ENCODE results near the gene IGF1R. TPM values are rescaled to one million over a fixed set of nuclear protein-coding genes. Genes with fewer than 3 reads are reported as not detected.

Gene IGF1R
- total RNA-seq, 1 experiment from 2014 or later, result 3.8 TPM

DNA sequence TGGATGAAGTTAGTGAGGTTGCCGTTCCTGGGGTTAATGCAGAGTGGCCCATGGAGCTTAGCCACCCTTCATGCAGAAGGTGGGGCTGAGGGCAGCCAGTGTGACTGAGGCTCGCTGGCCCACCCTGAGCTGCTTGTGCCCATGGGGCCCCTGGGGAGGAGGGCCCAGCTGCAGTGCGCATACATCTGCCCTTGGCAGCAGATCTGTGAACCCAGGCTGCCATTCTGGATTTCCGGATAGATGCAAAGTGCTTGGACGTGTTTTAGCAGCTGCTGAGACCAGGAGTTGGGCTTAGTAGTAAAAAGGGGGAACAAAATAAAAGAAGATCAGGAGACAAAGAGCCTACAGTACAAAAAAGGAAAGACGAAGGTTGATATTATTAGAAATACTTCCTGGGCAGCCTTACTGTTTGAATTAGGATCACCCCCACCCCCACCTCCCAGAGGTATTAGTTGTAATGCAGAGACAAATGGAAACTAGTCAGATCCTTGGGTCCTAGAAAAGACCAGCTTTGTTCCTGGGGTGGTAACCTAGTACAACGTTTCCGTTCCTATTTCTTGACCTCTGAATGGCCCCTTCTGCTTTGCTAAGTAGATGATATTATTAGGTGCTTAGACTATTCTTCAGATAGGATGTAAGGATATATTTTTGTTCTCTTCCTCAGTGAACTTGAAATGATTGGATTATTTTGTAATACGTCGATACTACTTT is 70.2 kb downstream of the IGF1R start:
- H3K9me3 ChIP-seq (ENCODE audit: low read length), result no peaks in the 10 kb centered on the region
- POLR2A ChIA-PET (ENCODE audit: unreplicated experiment), result no interaction called here
- TF ChIP-seq EZH2 (IDR thresholded peaks at IDR 0.05; ENCODE audit: low read length, unreplicated experiment), result no peak
- no peak for TF ChIP-seq EZH2phosphoT487 (IDR thresholded peaks at IDR 0.05; ENCODE audit: borderline replicate concordance, low read length)
- TF ChIP-seq, protein P1, sequence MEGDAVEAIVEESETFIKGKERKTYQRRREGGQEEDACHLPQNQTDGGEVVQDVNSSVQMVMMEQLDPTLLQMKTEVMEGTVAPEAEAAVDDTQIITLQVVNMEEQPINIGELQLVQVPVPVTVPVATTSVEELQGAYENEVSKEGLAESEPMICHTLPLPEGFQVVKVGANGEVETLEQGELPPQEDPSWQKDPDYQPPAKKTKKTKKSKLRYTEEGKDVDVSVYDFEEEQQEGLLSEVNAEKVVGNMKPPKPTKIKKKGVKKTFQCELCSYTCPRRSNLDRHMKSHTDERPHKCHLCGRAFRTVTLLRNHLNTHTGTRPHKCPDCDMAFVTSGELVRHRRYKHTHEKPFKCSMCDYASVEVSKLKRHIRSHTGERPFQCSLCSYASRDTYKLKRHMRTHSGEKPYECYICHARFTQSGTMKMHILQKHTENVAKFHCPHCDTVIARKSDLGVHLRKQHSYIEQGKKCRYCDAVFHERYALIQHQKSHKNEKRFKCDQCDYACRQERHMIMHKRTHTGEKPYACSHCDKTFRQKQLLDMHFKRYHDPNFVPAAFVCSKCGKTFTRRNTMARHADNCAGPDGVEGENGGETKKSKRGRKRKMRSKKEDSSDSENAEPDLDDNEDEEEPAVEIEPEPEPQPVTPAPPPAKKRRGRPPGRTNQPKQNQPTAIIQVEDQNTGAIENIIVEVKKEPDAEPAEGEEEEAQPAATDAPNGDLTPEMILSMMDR (conservative IDR thresholded peaks at IDR 0.05; ENCODE audit: low read depth, low read length), result no peak
- CTCF ChIA-PET, result no interaction called here
- H3K36me3 ChIP-seq (ENCODE audit: low read depth, low read length), result no peaks in the 10 kb centered on the region
- no peak for ATAC-seq
- no peaks in the 10 kb centered on the region for H3K27me3 ChIP-seq (ENCODE audit: low read length)
- BruUV-seq (replicated peaks), result no TSS peak
- intact Hi-C loops (cut with micrococcal nuclease), result no loop called here
- H3K9me2 ChIP-seq (replicated peaks; ENCODE audit: low read length), result no peaks in the 10 kb centered on the region
- H3K9ac ChIP-seq (ENCODE audit: low read length), result no peak overlapping the region
- H3K27ac ChIP-seq (ENCODE audit: low read length), result no peak overlapping the region
- no peak overlapping the region for H3K4me3 ChIP-seq (ENCODE audit: low read length)
- H2AFZ ChIP-seq (ENCODE audit: low read length), result no peak overlapping the region
- DNase-seq, result no peak
- H4K20me1 ChIP-seq (ENCODE audit: low read length), result no peaks in the 10 kb centered on the region
- peaks cover 6% of the 10 kb centered on the region for H3K4me1 ChIP-seq (ENCODE audit: insufficient read depth, low read length)
- H3K79me2 ChIP-seq (ENCODE audit: low read length), result peaks cover 27% of the 10 kb centered on the region
- H3K4me2 ChIP-seq (ENCODE audit: low read length), result no peak overlapping the region
- no peaks in the 10 kb centered on the region for H3F3A ChIP-seq (ENCODE audit: low read length, unreplicated experiment)

DNA sequence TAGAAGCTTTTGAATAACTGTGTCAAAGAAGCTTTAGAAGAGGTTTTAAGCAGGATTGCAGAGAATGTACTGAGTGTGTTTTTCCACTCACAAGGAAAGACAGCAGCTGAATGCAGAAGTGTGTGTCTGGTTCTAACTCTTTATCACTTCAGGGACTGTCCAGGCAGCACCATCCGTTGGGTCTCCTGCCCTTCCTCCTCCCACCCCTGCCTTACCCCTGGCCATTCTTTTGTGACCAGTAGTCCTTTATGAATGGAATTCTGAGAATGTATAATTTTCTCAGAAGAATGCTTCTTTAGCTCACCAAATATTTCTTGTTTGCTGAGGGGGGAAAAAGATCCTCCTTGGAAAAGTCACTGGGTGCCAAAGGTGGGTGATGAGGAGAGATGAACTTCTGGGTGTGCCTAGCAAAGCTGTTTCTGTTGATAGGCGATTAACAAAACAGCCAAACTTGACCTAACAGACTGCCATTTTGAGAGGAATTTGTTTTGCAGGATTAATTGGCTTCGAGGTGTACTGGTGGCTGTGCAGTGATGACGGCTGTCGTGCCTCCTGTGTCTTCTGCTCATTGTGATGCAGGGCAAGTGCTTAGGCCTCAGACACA is 70.9 kb downstream of the IGF1R start:
- no peaks in the 10 kb centered on the region for H3K4me1 ChIP-seq (ENCODE audit: insufficient read depth, low read length)
- no peak overlapping the region for H3K4me2 ChIP-seq (ENCODE audit: low read length)
- peaks cover 24% of the 10 kb centered on the region for H3K79me2 ChIP-seq (ENCODE audit: low read length)
- no TSS peak for BruUV-seq (replicated peaks)
- no peak overlapping the region for H3K4me3 ChIP-seq (ENCODE audit: low read length)
- no peaks in the 10 kb centered on the region for H3K9me3 ChIP-seq (ENCODE audit: low read length)
- no peaks in the 10 kb centered on the region for H3K9me2 ChIP-seq (replicated peaks; ENCODE audit: low read length)
- no peaks in the 10 kb centered on the region for H3F3A ChIP-seq (ENCODE audit: low read length, unreplicated experiment)
- intact Hi-C loops (cut with micrococcal nuclease), result no loop called here
- no peak for TF ChIP-seq EZH2phosphoT487 (IDR thresholded peaks at IDR 0.05; ENCODE audit: borderline replicate concordance, low read length)
- TF ChIP-seq, protein P1 (conservative IDR thresholded peaks at IDR 0.05; ENCODE audit: low read depth, low read length), result no peak
- TF ChIP-seq EZH2 (IDR thresholded peaks at IDR 0.05; ENCODE audit: low read length, unreplicated experiment), result no peak
- DNase-seq, result no peak
- no peaks in the 10 kb centered on the region for H4K20me1 ChIP-seq (ENCODE audit: low read length)
- ChIA-PET POLR2A (ENCODE audit: unreplicated experiment) (interaction anchor here (0.6 kb wide), 1 partner anchor 412 kb away, joined by 7 read pairs; no protein-coding TSS in a partner anchor), CTCF (no interaction called here)
- ATAC-seq, result no peak
- H3K36me3 ChIP-seq (ENCODE audit: low read depth, low read length), result no peaks in the 10 kb centered on the region
- H2AFZ ChIP-seq (ENCODE audit: low read length), result no peak overlapping the region
- H3K9ac ChIP-seq (ENCODE audit: low read length), result no peak overlapping the region
- H3K27me3 ChIP-seq (ENCODE audit: low read length), result no peaks in the 10 kb centered on the region
- H3K27ac ChIP-seq (ENCODE audit: low read length), result no peak overlapping the region

DNA sequence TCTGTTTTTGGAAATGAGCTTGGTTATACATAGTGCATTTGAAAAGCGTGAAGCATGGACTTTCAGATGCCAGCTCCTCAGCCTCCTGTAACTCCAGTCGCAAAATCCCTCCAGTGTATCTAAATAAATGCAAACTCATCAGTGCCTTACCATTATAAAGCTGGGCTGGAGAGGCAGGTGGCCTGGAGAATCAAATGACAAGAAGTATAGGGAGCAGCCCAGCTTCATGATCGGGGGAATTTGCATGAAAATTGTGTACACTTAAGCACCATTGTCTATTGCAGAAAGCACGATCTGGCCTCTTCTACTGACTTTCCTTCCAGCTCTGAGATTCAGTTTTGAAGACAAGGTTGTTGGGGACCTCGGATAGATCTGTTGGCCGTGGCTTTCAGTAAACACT is 71.7 kb downstream of the IGF1R start:
- Histone ChIP-seq H3K4me1 (ENCODE audit: insufficient read depth, low read length) (no peaks in the 10 kb centered on the region), H3K27me3 (ENCODE audit: low read length) (no peaks in the 10 kb centered on the region), H3K79me2 (ENCODE audit: low read length) (peaks cover 16% of the 10 kb centered on the region), H3K27ac (ENCODE audit: low read length) (no peak overlapping the region), H3K36me3 (ENCODE audit: low read depth, low read length) (no peaks in the 10 kb centered on the region), H3K4me3 (ENCODE audit: low read length) (no peak overlapping the region), H3K9ac (ENCODE audit: low read length) (no peak overlapping the region), H3K9me2 (replicated peaks; ENCODE audit: low read length) (no peaks in the 10 kb centered on the region), H4K20me1 (ENCODE audit: low read length) (no peaks in the 10 kb centered on the region), H2AFZ (ENCODE audit: low read length) (no peak overlapping the region), H3K9me3 (ENCODE audit: low read length) (no peaks in the 10 kb centered on the region), H3F3A (ENCODE audit: low read length, unreplicated experiment) (no peaks in the 10 kb centered on the region), H3K4me2 (ENCODE audit: low read length) (no peak overlapping the region)
- no TSS peak for BruUV-seq (replicated peaks)
- ChIA-PET CTCF (no interaction called here), POLR2A (ENCODE audit: unreplicated experiment) (no interaction called here)
- no peak for TF ChIP-seq EZH2phosphoT487 (IDR thresholded peaks at IDR 0.05; ENCODE audit: borderline replicate concordance, low read length)
- TF ChIP-seq, protein P1 (conservative IDR thresholded peaks at IDR 0.05; ENCODE audit: low read depth, low read length), result no peak
- TF ChIP-seq EZH2 (IDR thresholded peaks at IDR 0.05; ENCODE audit: low read length, unreplicated experiment), result no peak
- DNase-seq, result no peak
- no peak for ATAC-seq
- intact Hi-C loops (cut with micrococcal nuclease), result no loop called here
